H1 (cell line): ENCODE results near the gene NFIA.

ENCODE experiments used
- CBX8 ChIP-seq: fragments of 300-800, 300-1000 bp; sonication (generic); IDR thresholded peaks from 2 replicates; pipeline ENCODE4 v1.7.1; 2016; ENCODE audit warnings: low read depth, low read length, borderline replicate concordance
- CTCF ChIP-seq, 3 experiments: IDR thresholded peaks; 1 replicate in 2 of 3; 2 replicates in 1 of 3; pipeline versions ENCODE4 v1.5.1 to v1.6.1; 2011; ENCODE audit warnings: low read length in 3 of 3, mild to moderate bottlenecking in 3 of 3, inconsistent platforms in 2 of 3, low read depth in 1 of 3, moderate library complexity in 1 of 3; ENCODE audit not compliant: insufficient read depth in 1 of 3; ENCODE audit errors: control extremely low read depth in 1 of 3
- HDAC2 ChIP-seq, 2 experiments: fragments of 300-600 bp in 1 of 2; sonication (generic) in 1 of 2; IDR thresholded peaks; 2 replicates each; pipeline ENCODE4 v1.6.1; 2011 to 2012; ENCODE audit warnings: low read depth in 2 of 2, low read length in 2 of 2, mild to moderate bottlenecking in 2 of 2, moderate library complexity in 2 of 2, borderline replicate concordance in 1 of 2, inconsistent platforms in 1 of 2
- NANOG ChIP-seq: IDR thresholded peaks from 2 replicates; pipeline ENCODE4 v1.6.1; 2011; ENCODE audit warnings: low read length, low read depth, mild to moderate bottlenecking, inconsistent platforms; ENCODE audit not compliant: insufficient read depth, poor library complexity, severe bottlenecking
- POLR2A ChIP-seq, 2 experiments: IDR thresholded peaks; 1 replicate in 1 of 2; 2 replicates in 1 of 2; pipeline ENCODE4 v1.6.1; 2011; ENCODE audit warnings: low read depth in 2 of 2, low read length in 2 of 2, mild to moderate bottlenecking in 2 of 2; ENCODE audit errors: control extremely low read depth in 1 of 2
- POLR2AphosphoS5 ChIP-seq: IDR thresholded peaks from 2 replicates; pipeline ENCODE4 v1.6.1; 2011; ENCODE audit warnings: low read depth, low read length
- RAD21 ChIP-seq, 2 experiments: IDR thresholded peaks in 1 of 2; conservative IDR thresholded peaks in 1 of 2; 2 replicates each; pipeline ENCODE4 v1.6.1; 2011; ENCODE audit warnings: low read depth in 2 of 2, low read length in 2 of 2, improper control_type of control experiment in 1 of 2, inconsistent platforms in 1 of 2, mild to moderate bottlenecking in 1 of 2, moderate library complexity in 1 of 2
- TEAD4 ChIP-seq: IDR thresholded peaks from 2 replicates; pipeline ENCODE4 v1.6.1; 2012; ENCODE audit warnings: low read depth, low read length, inconsistent platforms, mixed read lengths
- YY1 ChIP-seq: IDR thresholded peaks from 2 replicates; pipeline ENCODE4 v1.6.1; 2011; ENCODE audit warnings: low read depth, mild to moderate bottlenecking, low read length

GRCh38 chr1:61098906-61099437, 16.6 kb downstream of the NFIA start:
- TF ChIP-seq CTCF (IDR thresholded peaks at IDR 0.05; ENCODE audit: control extremely low read depth in 1 of 3, insufficient read depth in 1 of 3, low read depth in 1 of 3, low read length in 3 of 3) (no peak), NANOG (no peak), POLR2AphosphoS5 (no peak), POLR2A (IDR thresholded peaks at IDR 0.05; ENCODE audit: control extremely low read depth in 1 of 2, low read depth in 2 of 2, low read length in 2 of 2) (no peak), TEAD4 (no peak), YY1 (no peak), HDAC2 (IDR thresholded peaks at IDR 0.05; ENCODE audit: borderline replicate concordance in 1 of 2, low read depth in 2 of 2, low read length in 2 of 2) (no peak), CBX8 (no peak), RAD21 (IDR thresholded peaks at IDR 0.05 in 1 of 2, conservative IDR thresholded peaks at IDR 0.05 in 1 of 2; ENCODE audit: low read depth in 2 of 2, low read length in 2 of 2) (no peak)
